HEK293 (cell line): ENCODE data around the gene DAGLA.

Experiments
- CTCF ChIP-seq: fragments of 450-650 bp; formaldehyde crosslinking; IDR thresholded peaks from 2 replicates; pipeline ENCODE4 v1.5.1; 2016; ENCODE audit warnings: missing biosample characterization, missing genetic modification characterization
- PRDM2 ChIP-seq: fragments of 450-650 bp; formaldehyde crosslinking; IDR thresholded peaks from 2 replicates; pipeline ENCODE4 v1.5.1; 2016; ENCODE audit warnings: missing biosample characterization, missing genetic modification characterization, borderline replicate concordance
- SALL2 ChIP-seq: fragments of 450-650 bp; formaldehyde crosslinking; IDR thresholded peaks from 2 replicates; pipeline ENCODE4 v1.5.0; 2017; ENCODE audit warnings: missing biosample characterization, mild to moderate bottlenecking, missing genetic modification characterization, borderline replicate concordance
- TRIM28 ChIP-seq: IDR thresholded peaks from 2 replicates; pipeline ENCODE4 v1.6.1; 2011; ENCODE audit warnings: low read length, control low read depth, borderline replicate concordance
- ZNF138 ChIP-seq: fragments of 450-650 bp; formaldehyde crosslinking; IDR thresholded peaks from 2 replicates; pipeline ENCODE4 v1.5.1; 2016; ENCODE audit warnings: missing biosample characterization, missing genetic modification characterization, borderline replicate concordance
- ZNF626 ChIP-seq: fragments of 450-650 bp; sonication (Bioruptor Pico); formaldehyde crosslinking; IDR thresholded peaks from 2 replicates; pipeline ENCODE4 v1.5.1; 2018; ENCODE audit warnings: missing biosample characterization, missing genetic modification characterization, inconsistent platforms
- TF ChIP-seq, protein P1 (sequence below): fragments of 450-650 bp; formaldehyde crosslinking; IDR thresholded peaks from 2 replicates; pipeline ENCODE4 v1.5.1; 2016; ENCODE audit warnings: missing biosample characterization, missing genetic modification characterization

- TF ChIP-seq, protein P1, sequence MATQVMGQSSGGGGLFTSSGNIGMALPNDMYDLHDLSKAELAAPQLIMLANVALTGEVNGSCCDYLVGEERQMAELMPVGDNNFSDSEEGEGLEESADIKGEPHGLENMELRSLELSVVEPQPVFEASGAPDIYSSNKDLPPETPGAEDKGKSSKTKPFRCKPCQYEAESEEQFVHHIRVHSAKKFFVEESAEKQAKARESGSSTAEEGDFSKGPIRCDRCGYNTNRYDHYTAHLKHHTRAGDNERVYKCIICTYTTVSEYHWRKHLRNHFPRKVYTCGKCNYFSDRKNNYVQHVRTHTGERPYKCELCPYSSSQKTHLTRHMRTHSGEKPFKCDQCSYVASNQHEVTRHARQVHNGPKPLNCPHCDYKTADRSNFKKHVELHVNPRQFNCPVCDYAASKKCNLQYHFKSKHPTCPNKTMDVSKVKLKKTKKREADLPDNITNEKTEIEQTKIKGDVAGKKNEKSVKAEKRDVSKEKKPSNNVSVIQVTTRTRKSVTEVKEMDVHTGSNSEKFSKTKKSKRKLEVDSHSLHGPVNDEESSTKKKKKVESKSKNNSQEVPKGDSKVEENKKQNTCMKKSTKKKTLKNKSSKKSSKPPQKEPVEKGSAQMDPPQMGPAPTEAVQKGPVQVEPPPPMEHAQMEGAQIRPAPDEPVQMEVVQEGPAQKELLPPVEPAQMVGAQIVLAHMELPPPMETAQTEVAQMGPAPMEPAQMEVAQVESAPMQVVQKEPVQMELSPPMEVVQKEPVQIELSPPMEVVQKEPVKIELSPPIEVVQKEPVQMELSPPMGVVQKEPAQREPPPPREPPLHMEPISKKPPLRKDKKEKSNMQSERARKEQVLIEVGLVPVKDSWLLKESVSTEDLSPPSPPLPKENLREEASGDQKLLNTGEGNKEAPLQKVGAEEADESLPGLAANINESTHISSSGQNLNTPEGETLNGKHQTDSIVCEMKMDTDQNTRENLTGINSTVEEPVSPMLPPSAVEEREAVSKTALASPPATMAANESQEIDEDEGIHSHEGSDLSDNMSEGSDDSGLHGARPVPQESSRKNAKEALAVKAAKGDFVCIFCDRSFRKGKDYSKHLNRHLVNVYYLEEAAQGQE (tag by site-specific recombination) = no peak
- TF ChIP-seq CTCF (tag by site-specific recombination) (no peak), PRDM2 (tag by site-specific recombination) (no peak), ZNF626 (no peak), SALL2 (tag by site-specific recombination) (no peak), TRIM28 (no peak), ZNF138 (tag by site-specific recombination) (no peak)
Observed at GRCh38 chr11:61731952-61732675, 51.9 kb downstream of the DAGLA start.
